ENCODE data around the gene PARVG.

Gene PARVG

DNA sequence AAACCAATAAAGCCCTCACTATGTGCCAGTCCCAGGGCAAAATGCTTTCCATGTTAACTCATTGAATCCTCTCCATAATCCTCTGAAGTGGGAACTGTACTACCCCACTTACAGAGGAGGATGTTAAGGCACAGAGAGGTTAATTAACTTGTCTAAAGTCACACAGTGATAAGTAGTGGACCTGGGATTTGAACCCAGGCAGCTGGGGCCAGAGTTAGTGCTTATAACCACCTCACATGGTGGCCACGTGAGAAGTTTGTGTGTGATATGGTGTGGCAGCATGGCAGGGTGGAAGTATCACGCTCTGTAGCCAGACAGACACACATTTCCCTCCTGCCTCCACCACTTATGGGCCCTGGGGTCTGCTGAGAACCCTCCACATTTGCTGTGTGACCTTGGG lies 16.5 kb downstream of the PARVG start:
- DNase-seq = no peak

DNA sequence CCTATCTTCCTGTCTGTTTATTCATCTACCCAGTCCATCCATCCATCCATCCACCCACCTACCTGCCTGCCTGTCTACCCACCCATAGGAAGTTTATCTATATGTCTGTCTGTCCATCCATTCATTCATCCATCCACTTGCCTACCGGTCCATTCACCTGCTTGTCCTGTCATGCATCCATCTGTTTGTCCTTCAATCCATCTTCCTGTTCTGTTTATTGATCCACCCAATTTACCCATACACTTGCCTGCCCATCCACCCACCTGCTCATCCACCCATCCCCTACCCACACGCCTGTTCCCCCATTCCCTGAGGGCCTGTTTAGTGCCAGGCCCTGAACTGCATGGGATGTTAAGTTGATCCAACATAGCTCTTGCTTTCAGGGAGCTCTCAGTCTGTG lies 18.4 kb downstream of the PARVG start:
- no peak for DNase-seq

DNA sequence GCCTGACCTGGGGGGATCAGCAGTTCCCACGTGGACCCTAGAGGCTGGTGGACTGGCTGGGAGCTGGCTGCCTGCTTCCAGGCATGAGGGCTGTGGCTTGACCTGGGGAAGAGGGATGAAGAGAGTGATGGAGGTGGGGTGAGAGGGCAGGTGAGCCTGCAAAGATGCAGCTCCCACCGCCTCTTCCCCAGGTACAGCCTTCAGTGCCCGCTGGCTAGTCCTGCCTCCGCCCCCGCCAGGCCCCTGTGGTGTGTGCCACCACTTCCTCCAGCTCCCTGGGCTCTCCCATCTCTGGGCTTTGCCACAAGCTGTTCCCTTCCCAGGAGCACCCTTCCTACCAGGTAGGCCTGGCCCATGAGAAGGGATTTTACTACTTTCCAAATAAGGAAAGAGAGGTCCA lies 19.1 kb downstream of the PARVG start:
- no peak for DNase-seq

DNA sequence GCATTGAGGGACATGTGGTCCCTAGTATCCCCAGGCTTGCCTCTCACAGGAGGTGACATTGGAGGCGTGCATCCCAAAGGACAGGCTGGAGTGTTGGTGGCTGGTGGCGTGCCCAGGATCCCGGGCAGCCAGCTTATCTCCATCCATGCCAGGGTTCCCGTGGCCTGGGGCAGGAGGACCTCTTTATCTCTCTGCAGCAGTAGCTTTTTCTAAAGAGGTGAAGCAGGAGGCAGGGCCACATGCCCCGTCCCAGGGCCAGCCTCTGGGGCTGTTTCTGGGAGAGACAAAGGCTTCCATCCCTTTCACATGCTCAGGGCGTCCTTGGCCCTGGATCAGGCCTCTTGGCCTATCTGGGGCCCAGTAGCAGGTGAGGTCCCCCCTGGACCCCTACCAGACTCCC lies 19.7 kb downstream of the PARVG start:
- DNase-seq = no peak

DNA sequence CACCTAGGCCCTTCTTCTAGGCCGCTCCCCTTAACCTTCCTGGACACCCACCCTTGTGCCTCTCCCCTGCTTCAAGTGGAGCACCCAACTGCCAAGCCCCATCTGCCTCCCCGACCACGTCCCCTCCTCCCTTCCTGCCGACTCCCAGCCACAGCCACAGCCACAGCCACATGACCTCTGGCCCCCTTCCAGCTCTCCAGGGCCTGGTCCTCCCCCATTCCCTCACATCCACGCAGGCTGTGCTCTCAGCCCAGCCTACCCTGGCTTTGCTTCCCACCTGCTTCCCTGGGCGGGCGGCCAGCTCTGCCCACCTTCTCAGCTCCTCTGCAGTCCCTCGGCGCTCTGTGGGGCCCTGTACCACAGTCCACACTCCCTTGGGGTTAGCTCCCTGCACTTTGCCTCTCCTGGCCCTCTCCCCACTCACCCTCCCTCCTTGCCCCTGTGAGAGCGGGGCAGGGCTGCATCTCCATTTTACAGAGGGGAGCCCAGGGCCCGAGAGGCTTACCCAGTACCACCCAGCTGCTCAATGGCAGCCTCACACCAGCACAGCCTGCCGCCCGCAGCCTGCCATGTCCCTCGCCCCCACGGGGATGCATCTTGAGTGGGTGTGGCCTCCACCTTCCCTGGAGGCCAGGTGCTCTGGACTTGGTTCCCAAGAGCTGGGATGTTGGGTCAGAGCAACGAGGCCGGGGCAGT lies 20.3 kb downstream of the PARVG start:
- DNase-seq = no peak

DNA sequence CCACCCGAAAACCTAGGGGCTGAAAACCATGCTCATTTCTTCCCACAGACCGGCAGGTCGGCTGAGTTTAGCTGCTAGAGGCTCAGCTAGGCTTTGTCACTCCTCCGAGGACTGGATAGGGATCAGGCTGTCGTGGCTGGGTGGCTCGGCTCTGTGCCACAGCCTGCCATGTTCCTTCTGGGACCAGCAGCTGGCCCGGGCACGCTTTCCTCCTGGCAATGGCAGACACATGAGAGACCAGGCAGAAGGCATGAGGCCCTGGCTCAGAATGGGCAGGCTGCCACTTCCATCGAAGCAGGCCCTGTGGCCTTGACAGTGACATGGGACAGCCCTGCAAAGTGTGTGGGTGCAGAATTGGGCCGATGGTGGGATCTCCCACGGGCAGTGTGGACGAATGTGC lies 20.9 kb downstream of the PARVG start:
- no peak for DNase-seq

DNA sequence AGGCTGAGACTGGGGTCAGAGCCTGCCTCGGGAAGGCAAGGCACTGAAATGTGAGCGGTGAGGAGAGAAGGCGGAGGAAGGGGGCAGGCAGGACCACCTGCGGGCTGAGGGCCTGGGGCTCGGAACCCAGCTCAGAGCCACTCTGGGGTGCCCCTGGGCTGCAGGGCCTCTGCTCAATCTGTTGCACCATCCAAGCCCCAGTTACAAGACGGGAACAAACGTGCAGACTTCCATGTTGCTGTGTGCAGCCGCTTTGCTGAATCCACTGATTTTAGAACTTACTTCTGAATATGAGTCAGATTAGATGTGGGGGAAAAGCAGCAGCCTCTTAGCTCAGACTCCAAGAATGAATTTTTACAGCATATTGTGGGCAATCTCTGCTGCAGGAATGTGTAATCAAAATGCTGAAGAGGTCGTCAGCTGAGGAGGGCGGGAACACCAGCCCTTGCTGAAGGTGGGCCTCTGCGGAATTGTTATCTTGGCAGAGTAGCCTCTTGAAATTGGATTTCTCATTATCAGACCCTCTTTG lies 21.6 kb downstream of the PARVG start:
- DNase-seq = no peak

DNA sequence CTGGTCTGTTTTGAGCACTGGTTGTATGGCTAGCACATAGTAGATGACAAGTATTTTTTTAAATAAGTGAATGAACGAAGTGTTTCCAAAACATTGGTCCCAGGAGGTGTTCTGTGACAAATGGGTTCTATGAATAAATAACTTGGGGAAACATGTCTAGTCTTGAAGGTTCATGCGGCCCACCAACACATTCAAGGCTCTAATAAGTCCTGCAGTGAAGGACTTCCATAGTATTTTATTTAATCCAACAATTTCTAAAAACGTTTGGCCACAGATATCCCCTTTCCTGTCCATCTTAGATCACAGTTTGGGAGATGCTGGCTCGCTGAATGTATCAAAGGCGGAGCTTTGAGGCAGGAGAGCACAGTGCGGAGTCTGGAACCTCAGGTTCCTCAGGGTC lies 22.5 kb downstream of the PARVG start:
- no peak for DNase-seq

DNA sequence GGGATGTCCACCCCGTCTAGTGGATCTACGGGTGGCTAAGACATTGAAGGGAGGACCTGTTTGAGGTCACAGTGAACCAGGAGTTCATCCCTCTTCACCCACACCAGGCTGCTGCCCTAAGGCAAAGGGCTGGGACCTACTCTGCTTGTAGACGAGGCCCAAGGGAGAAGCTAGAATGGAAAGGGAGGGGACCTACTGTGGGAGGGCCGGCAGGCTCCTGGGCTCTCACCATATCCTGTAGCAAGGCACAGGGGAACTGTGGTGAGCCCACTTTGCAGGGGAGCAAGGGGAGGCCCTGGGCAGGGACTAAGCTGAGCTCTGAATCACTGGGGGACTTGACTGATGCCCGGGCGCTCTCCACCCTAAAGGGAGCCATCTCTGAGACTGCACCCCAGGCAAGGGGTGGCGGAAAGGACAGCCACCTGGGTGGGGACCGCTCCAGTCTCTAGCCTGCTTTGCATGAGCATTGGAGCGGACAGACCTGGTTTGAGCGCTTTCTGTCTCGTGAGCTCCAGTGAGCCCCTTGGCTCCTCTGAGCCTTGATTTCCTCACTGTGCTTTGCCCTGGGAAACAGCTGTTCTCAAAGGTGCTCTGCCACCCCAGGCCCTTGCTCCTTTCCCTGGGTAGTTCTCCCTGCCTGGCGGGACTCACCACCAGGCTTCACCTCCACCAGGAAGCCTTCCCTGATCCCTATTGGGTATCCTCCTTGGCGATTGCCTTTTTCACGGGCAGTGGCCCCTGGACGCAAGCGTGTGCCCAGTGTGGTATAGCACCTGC lies 24.2 kb downstream of the PARVG start:
- no peak for DNase-seq

DNA sequence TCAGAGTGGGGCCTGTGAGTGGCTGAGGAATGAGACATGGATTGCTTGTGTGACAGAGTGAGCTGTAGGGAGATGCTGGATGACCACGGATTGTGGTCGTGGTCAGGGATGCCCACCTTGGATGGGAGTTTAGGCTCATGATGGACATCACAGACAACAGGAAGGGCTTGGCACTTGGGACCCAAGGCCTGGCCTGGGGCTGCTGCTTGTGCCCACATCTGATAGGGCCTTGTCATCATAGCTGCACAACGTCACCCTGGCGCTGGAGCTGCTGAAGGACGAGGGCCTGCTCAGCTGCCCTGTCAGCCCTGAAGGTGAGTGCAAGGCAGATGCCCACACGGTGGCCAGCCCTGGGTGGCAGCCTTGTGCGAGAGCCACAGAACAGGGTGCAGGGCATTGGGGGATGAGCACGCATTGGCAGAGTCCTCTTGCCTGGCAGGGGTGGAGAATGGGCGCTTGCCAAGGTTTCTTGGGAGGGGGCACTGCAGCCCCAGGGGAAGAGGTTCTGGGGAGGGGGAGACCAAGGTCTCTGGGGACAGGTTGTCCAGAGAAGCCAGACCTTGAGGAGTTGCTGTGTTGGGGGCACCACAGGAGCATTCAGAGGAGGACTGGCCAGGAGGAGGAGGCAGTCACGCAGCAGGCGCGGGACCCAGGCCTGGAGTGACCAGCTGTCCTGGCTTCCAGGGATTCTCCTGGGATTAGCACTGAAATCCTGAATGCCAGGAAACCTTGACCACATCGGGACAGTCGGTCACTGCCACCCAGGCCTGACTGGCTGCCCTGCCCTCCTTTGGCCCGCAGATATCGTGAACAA lies 25.0 kb downstream of the PARVG start:
- DNase-seq = no peak

DNA sequence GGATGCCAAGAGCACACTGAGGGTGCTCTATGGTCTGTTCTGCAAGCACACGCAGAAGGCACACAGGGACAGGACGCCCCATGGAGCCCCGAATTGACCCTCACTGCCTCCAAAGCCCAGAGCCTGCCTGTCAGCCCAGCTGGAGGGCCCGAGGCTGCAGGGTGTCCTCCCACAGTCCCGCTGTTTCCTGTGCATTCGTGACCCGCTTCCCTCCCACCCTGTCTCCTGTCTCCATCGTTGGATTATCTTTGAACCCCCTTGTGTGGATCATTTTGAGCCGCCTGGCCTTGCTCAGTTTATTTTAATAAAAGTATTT lies 25.6 kb downstream of the PARVG start:
- no peak for DNase-seq

DNA sequence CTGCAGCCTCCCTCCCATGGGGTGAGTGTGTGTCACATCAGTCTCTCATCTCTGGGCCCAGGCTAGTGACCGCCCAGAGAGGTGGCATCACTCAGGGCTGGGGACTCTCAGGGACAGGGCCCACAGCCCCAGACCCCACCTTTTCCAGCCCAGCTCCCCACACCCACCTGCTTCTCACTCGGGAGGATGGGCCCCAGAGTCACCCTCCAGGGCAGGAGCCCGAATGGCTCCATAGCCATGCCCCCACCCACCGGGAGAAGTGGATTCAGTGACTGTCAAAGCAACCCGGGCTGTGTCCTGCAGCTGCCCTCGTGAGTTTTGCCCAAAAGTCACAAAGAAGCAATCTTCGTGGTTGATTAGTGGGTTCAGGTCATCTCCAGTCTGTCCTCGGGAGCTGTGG lies 26.0 kb downstream of the PARVG start:
- no peak for DNase-seq

DNA sequence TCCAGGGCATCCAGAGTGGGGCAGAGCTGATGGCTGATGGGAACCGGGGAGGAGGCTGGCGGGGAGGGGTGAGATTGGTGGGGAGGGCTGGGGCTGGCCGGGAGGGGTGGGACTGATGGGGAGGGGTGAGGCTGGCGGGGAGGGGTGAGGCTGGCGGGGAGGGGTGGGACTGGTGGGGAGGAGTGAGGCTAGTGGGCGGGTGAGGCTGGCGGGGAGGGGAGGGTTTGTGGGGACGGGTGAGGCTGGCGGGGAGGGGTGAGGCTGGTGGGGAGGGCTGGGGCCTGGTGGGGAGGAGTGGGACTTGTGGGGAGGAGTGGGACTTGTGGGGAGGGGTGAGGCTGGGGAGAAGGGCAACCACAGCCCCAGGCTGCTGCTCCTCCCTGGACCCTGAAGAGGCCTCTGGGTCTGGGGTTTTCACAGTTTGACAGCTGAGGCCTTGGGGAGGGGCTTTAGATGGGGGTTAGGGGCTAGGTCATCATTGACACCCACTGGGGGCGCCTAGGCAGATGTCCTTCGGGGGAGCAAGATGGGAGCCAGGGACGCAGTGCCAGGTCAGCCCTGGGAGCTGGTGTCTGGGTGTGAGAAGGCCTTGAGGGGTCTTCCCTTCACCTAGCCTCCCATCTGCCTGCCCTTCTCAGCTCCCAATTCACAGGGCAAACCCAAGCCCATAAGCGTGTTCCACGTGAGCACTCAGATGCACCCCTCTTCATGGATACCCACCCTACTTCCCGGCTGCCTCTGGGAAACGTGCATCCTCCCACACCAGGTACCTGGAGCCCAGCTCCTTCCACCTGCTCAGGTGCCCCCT lies 26.7 kb downstream of the PARVG start:
- no peak for DNase-seq

DNA sequence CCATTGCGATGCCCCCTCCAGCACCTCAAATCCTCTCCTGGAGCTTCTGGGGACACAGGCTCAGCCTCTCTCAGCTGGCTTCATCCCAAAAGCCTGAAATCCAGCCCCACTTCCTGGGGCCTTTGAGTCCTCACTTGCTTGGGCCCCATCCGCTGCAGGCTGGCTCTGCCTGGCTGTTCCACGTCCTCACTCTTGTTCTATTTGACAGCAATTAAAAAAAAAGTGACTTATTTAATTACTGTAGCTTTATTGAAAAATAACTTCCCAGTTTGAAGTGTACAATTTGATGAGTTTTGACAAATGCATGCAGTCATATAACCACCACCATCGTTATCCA lies 27.2 kb downstream of the PARVG start:
- no peak for DNase-seq

DNA sequence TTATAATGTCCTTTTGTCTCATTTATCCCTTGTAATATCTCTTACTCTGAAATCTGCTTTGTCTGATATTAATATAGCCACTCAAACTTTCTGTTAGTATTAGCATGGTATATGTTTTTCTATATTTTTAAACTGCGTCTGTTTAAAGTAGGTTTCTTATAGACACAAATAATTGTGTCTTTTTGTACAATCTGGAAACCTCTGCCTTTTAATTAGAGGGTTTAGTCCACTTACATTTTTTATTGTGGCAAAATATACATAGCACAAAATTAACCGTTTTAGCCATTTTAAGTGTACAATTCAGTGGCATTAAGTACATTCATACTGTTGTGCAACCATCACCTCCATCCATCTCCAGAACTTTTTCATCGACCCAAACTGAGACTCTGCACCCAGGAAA lies 28.6 kb downstream of the PARVG start:
- no peak for DNase-seq

DNA sequence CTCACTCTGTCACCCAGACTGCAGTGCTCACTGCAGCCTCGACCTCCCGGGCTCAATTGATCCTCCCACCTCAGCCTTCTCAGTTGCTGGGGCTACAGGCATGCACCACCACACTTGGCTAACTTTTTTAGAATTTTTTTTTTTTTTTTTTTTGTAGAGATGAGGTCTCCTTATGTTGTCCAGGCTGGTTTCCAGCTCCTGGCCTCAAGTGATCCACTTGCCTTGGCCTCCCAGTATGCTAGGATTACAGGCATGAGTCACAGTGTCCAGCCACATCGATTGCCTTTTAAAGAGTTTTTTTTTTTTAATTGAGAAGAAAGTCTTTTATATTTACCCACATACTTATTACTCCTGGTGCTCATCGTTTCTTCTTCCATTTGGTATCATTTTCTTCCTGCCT lies 30.0 kb downstream of the PARVG start:
- no peak for DNase-seq

DNA sequence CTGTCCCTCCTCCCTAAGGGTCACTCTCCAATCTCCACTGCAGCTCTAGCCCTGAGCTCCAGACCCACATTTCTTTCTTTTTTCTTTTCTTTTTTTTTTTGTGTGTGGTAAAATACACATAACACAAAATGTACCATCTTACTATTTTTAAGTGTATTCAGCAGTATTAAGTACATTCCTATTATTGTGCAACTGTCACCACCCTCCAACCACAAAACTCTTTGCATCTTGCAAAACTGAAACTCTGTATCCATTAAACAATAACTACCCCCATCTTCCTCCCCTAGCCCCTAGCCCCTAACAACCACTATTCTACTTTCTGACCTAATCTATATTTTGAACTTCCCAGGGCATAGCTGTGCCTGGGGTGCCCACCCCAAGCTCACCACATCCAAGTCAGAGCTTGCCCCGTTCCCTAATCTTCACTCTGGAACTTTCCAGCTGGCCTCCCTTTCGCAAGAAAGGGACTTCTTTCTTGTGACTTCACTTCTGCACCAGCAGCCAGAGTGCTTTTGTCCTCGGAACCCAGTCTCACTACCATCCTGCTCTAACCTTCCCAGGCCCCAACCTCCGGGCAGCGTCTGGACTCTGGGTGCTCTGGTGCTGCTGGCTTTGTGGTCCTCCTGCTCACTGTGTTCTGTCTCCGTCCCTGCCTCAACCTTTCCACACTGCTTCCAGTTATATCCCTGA lies 30.7 kb downstream of the PARVG start:
- DNase-seq = no peak

DNA sequence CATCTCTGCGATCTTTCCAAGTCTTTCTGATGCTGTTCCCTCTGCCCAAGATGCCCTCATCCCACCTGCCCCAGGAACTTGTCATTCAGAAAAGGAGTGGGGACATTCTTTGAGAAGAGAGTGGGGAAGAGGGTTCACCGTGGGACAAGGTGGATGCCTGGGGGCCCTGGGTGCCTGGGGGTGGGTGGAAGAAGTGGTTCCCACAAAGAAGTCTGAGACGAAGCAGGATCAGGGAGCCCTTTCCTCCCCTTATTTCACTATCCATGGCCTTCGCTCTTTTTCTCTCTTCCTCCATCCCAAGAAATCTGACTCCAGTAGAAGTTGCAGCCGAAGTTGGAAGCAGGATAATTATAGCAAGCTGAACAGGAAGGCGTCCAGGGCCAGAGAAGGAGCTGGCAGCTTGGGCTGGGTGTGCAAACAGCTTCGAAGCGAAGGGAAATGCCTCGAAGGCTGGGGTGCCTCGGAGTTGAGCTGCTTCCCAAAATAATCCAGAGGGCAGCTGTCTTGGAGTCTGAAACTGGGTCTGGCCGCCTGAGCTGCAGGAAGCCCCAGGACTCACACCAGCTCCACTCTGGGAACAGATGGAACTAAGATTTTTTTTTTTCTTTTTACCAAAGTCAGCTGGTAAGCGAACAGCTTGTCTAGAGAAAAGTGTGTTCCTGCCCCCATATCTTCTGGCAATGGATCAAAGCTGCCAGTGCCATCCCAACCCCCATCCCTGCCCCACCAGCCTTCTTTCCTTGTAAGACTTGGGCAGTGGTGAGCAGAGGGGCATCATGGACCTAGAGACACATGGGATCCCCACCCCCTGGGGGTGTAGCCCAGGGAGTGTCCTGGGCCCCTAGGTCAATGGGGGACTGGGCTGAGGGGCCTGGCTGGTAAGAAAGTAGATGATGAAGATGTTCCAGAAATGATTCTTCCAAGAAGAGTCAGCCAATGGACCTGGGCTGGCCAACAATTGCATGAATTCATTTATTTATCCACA lies 31.5 kb downstream of the PARVG start:
- no peak for DNase-seq

DNA sequence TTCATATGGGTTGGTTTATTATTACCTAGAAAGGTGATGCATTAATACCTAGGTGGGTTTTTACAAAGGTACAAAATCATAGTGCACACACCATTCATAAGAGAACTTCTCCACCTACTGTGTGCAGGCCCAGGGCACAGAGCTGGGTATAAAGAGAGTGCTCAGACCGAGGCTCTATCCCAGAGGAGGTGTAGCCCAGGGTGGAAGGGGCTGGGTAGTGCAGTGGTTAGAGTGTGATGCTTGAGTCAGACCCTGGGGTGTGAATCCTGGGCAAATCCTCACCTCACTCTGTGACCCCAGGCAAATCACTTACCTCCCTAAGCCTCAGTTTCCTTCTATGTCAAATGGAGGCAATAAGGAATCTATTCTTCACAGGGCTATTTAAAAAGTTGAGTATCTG lies 32.2 kb downstream of the PARVG start:
- no peak for DNase-seq

DNA sequence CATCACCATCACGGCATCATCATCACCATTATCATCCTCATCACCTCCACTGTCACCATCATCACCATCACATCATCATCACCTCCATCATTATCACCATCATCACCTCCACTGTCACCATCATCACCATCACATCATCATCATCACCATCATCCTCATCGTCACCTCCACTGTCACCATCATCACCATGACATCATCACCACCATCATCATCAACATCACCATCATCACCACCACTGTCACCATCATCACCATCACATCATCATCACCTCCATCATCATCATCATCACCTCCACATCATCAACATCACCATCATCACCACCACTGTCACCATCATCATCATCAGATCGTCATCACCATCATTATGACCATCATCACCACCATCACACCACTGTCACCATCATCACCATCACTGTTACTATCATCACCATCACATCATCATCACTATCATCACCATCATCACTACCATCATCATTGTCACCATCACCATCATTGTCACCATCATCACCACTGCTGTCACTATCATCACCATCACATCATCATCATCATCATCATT lies 32.8 kb downstream of the PARVG start:
- DNase-seq = no peak

DNA sequence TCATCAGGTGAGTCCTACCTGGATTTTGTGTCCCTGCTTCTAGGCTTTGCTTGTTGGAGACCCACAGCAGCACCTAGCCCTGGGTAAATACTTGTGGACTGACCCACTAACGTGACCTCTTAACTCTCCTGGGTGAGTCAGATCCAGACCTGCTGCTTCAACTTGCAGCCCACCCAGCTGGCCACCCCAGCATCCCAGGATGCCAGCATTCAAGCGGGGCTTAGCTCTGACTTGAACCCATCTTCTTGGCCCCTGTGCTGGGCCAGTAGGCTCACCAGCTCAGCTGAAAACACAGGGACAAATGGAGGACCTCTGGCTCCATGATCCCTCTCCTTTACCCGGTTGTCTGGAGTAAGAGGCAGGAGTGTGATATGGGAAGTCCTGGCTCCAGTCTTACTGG lies 33.5 kb downstream of the PARVG start:
- no peak for DNase-seq
